Measurements from ENCODE around the gene IGSF23.

The IGSF23 gene

GRCh38 chr19:44671400-44671799 is 58.0 kb downstream of the IGSF23 start, which contains the start of gene CEACAM19:
Gene CEACAM19 (plus strand): TSS chr19:44671482. CDS start chr19:44671932, 450 bp downstream.
- TF ChIP-seq ARNTL (CRISPR knock-in tag; IDR thresholded peaks at IDR 0.05; ENCODE audit: borderline replicate concordance, low read depth) (no peak), RARB (CRISPR knock-in tag; IDR thresholded peaks at IDR 0.05) (no peak), OSR1 (CRISPR knock-in tag; IDR thresholded peaks at IDR 0.05) (no peak)
- ATAC-seq, result no peak

GRCh38 chr19:44672226-44672625 is 58.9 kb downstream of the IGSF23 start:
- no peak for TF ChIP-seq TOX (CRISPR knock-in tag; IDR thresholded peaks at IDR 0.05; ENCODE audit: borderline replicate concordance)
- no peak for TF ChIP-seq CREB5 (CRISPR knock-in tag; IDR thresholded peaks at IDR 0.05; ENCODE audit: low read depth)
- no peak for TF ChIP-seq ZNF8 (CRISPR knock-in tag; IDR thresholded peaks at IDR 0.05)
- no peak for TF ChIP-seq ZFP3 (CRISPR knock-in tag; IDR thresholded peaks at IDR 0.05)
- no peak for TF ChIP-seq RARB (CRISPR knock-in tag; IDR thresholded peaks at IDR 0.05)
- no peak for ATAC-seq

GRCh38 chr19:44673510-44673909 is 60.1 kb downstream of the IGSF23 start:
- TF ChIP-seq ZC3H10 (CRISPR knock-in tag; IDR thresholded peaks at IDR 0.05) (no peak), CSRNP3 (CRISPR knock-in tag; IDR thresholded peaks at IDR 0.05) (no peak), ARNTL (CRISPR knock-in tag; IDR thresholded peaks at IDR 0.05; ENCODE audit: borderline replicate concordance, low read depth) (no peak), SNAI2 (CRISPR knock-in tag; IDR thresholded peaks at IDR 0.05) (no peak), RARB (CRISPR knock-in tag; IDR thresholded peaks at IDR 0.05) (no peak), PATZ1 (CRISPR knock-in tag; IDR thresholded peaks at IDR 0.05; ENCODE audit: borderline replicate concordance) (no peak), ZNF565 (CRISPR knock-in tag; conservative IDR thresholded peaks at IDR 0.05; ENCODE audit: low read depth) (no peak), CREB5 (CRISPR knock-in tag; IDR thresholded peaks at IDR 0.05; ENCODE audit: low read depth) (no peak), BACH2 (CRISPR knock-in tag; IDR thresholded peaks at IDR 0.05; ENCODE audit: borderline replicate concordance) (no peak), ZNF8 (CRISPR knock-in tag; IDR thresholded peaks at IDR 0.05) (no peak), TSHZ2 (CRISPR knock-in tag; IDR thresholded peaks at IDR 0.05) (no peak), TOX (CRISPR knock-in tag; IDR thresholded peaks at IDR 0.05; ENCODE audit: borderline replicate concordance) (no peak), TCF4 (CRISPR knock-in tag; IDR thresholded peaks at IDR 0.05; ENCODE audit: borderline replicate concordance) (no peak), POU6F1 (CRISPR knock-in tag; IDR thresholded peaks at IDR 0.05; ENCODE audit: borderline replicate concordance, low read depth) (no peak), ZFP30 (CRISPR knock-in tag; IDR thresholded peaks at IDR 0.05) (no peak)
- ATAC-seq, result no peak

Data from SK-N-SH treated with all-trans-retinoic acid at 6 μM for 48 hours (cell line).